HG03354 (cell line): ENCODE data around the gene LIN37.
"Not testable (repeated sequence)": the region's sequence is repeated elsewhere in the genome, so short reads cannot be mapped to it uniquely, and the experiment has no call there.

Experiments used
- ATAC-seq: cut with Tn5 transposase; IDR thresholded peaks from one replicate; pipeline ENCODE4 v1.9.1; 2021; ENCODE audit warnings: mild to moderate bottlenecking; ENCODE audit not compliant: unreplicated experiment, poor library complexity, severe bottlenecking

LIN37 gene

GRCh38 chr19:35784503-35785338, 36.3 kb downstream of the LIN37 start:
- no peak for ATAC-seq

GRCh38 chr19:35785339-35785627, 36.9 kb downstream of the LIN37 start:
- no peak for ATAC-seq

- no peak for ATAC-seq
Measured at GRCh38 chr19:35786299-35787160, 38.2 kb downstream of the LIN37 start.

GRCh38 chr19:35787227-35787799, 38.9 kb downstream of the LIN37 start:
- ATAC-seq: no peak

- ATAC-seq: no peak
Measured at GRCh38 chr19:35788205-35788960, 40.0 kb downstream of the LIN37 start.

GRCh38 chr19:35789195-35789977, 41.0 kb downstream of the LIN37 start:
- ATAC-seq: no peak

- ATAC-seq: no peak
Measured at GRCh38 chr19:35789978-35790944, 41.9 kb downstream of the LIN37 start.

- no peak for ATAC-seq
Measured at GRCh38 chr19:35790981-35791813, 42.8 kb downstream of the LIN37 start.

GRCh38 chr19:35791814-35792279, 43.5 kb downstream of the LIN37 start:
- no peak for ATAC-seq

GRCh38 chr19:35792312-35792711, 43.9 kb downstream of the LIN37 start:
- no peak for ATAC-seq

GRCh38 chr19:35792888-35793287, 44.5 kb downstream of the LIN37 start:
- no peak for ATAC-seq

- ATAC-seq: no peak
Measured at GRCh38 chr19:35793381-35794165, 45.2 kb downstream of the LIN37 start.

GRCh38 chr19:35795564-35795963, 47.2 kb downstream of the LIN37 start:
- not testable (repeated sequence) for ATAC-seq

- no peak for ATAC-seq
Measured at GRCh38 chr19:35796645-35797542, 48.5 kb downstream of the LIN37 start.

- ATAC-seq: no peak
Measured at GRCh38 chr19:35797663-35798062, 49.3 kb downstream of the LIN37 start.
